Stimulated activated CD8-positive, alpha-beta memory T cell treated with anti-CD3 and anti-CD28 coated beads, Interleukin-15, amount 100 ng/mL, for 1 hour (primary cell): ENCODE results near the gene INHBE.
A peak's percentile ranks its signal among the peaks of the same experiment; 100 is the strongest.
"Not testable (repeated sequence)": the region's sequence is repeated elsewhere in the genome, so short reads cannot be mapped to it uniquely, and the experiment has no call there.

Experiments used
- DNase-seq: peaks from one replicate; pipeline ENCODE4 v3.0.0-alpha.2; 2020; ENCODE audit warnings: low read depth

Gene INHBE

DNA sequence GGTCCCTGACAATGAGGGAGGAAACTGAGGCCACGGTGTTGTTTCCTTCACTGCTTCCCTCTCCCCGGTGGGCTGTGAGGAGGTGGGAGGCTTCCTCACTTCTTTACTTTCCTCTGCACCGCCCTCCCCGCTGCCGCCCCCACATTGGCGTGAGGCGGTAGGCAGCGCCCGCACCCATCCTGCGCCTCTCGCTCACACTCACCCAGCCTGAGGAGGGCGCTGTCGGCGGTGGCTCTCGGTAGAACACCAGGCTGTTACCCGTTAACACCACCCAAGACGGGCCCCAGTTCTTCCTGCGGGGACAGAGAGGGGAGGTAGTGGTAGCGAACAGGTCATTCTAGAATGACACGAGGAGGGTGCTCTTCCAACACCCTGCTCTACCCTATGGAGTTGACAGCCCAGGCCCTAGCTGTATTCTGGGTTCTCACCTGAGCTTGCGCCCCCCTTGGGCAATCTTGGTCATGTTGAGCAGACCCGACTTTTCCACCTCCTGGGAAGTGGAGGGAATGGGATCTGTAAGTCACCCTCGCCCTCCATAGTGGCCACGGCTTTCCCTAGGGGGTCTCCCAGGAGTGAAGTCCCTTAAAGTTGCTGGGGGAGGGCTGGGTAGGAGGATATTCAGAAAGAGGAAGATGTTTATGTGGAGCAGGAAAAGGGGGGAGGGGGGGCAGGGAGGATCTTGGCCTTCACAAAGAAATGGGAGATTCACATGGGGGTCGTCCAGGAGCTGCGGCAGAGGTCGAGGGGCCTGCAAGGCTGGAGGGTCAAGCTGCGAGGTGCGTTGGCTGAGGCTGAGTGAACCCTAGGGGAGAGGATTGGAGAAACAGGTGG, 21.3 kb downstream of the INHBE start:
- no peak for DNase-seq

DNA sequence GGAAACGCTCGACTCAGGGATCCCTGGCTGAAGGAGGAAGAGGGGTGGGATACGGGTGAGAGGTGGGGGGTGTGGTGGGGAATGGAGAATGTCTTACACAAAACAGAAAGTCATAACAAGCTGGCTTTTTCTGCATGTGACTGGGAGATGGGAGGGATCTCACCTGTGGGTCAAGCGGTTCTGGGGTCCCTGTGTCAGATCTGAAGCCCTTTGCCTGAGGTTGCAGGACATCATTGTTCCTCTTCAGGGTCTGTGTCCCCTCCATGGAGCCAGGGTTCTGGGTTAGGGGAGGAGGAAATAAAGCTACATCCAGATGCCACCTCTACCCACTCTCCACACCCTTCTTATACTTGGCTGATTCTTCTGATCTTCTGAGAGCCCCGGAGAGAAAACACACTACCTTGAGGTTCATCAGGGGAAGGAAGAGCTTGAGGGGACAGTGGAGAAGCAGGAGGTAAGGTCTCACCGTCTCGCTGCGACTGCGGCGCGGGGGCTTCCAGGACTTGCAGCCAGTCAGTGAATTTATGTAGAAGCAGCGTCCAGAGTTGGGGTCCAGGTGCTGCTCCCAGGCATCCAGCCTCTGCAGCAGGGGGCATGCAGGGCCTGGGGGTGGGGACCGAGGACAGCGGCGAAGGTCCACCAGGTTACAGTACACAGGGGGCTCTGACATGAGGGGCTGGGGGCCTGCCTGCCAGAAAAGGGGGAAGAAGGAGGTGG, 22.0 kb downstream of the INHBE start:
- no peak for DNase-seq

DNA sequence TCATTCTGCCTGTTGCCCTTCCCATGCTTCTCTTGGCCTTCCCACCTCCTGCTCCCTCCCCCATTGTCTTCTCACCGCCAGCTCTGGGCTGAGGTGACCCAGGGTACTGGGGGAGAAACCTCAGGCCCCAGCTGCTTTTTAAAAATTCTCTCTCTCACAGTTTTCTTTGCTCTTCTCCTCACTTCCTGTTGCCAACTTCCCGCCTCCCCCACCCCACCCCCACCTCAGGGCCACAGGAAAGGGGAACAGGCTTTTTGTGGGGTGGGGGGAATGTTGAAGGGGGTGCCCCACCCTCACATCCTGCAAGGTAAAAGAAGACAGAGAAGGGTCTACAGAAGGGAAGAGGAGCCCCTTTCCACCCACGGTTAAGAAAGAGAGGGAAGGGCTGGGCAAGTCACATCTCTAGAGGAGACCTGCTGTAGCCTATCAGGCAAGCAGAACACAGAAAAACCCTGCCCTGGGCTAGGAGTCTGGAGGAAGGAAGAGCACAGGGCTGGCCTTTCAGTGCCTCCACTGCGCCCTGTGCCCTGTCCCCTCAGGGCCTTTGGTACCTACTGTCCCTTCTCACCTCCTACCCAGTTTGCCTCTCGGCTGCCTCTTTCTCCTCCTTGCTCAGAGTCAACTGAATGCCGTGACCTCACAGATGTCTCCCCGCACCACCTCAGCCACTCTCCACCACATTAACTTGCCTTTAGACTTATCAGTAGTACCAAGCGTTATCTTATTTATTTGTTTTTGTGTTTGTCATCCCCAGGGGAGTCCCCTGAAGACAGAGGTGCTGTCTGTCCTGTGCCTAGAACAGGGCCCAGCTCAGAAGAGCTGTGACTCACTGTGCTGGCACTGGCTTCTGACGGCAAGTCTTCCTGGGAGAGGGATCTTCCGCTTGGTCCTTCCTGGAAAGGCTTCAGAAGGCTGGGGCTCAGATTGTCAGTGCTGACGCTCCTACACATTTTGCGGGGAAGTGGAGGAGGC, 22.9 kb downstream of the INHBE start:
- no peak for DNase-seq

DNA sequence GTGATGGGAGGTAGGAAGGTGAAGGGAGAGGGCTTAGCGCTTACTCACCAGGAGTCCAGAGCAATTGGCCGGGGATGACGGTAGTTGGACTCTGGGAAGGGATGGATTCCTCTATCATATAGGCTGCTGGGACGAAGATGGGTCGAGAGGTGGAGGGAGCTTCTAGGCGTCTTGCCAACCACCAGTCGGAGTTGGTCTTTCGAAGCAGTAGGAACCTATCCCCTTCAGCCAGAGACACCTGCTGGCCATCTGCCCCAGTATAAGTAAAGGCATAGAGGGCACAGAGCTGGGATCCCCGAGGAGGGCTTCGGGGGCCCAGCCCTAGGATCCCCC, 23.9 kb downstream of the INHBE start:
- no peak for DNase-seq

DNA sequence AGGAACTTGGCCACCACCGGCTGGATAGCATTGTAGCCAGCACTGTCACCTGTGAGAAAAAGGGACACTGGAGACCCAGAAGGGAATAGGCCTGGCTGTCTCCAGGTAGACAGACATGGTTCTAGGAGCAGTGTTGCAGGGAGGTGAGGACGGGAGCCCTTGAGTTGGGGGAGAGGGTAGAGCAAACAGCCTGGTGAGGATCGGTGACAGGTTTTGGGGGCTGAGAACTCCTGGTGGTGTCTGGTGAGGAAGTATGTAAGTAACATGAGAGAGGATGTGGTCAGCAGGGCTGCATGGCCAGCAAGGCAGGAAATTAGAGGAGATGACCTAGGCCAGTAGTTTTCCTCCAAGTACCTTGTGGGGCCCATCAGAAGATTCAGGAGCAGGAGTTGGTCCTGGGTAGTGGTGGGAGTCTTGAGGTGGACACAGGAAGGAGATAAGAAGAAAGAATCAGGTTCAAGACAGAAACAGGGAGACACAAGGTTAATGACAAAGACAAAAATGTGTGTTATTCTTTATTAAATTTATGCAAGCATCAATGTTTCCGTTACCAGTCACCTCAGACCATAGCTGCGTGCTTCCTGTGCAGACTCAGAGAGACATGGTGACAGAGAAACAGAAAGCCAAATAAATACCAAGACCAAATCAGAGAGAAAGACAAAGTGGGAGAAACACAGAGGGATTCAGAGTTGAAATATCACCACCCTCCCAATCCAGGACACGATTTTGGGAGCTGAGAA, 24.4 kb downstream of the INHBE start, which contains the start of gene ARHGAP9:
Gene ARHGAP9, minus strand, starts transcription at position 491 of the 740 bp plus-strand sequence. Its CDS starts 460 bp downstream, at position 31.
- no peak for DNase-seq

DNA sequence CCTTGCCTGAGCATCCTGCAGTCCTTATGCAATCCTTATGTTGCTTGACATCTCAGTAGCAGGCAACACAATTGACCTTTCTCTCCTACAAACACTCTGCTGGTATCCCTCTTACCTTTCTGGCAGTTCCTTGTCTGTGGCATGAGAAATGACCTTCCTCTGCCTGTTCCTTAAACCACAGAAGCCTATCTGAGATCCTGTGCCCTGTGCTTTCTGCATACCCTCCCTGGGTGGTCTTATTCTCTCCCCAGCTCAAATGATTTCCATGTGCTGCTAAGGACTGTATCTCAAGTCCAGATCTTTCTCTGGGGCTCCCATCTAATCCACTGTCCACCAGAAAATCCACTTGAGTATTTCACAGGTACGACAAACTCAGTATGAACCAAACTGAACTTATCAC, 26.6 kb downstream of the INHBE start:
- DNase-seq, result no peak

DNA sequence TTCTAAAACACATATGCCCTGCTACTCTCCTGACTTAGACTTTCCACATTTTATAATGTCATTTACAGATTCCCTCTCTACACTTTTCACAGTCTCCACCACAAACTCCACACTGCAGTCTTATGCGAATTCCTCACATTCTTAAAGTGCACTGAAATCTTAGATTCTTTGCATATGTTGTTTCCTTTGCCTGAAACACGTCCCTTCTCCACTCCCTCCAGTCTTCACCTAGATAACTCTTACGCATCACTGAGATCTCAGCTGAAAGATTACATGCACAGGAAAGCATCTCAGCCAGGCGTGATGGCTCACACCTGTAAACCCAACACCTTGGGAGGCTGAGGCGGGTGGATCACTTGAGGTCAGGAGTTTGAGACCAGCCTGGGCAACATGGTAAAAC, 28.4 kb downstream of the INHBE start:
- DNase-seq, result no peak

DNA sequence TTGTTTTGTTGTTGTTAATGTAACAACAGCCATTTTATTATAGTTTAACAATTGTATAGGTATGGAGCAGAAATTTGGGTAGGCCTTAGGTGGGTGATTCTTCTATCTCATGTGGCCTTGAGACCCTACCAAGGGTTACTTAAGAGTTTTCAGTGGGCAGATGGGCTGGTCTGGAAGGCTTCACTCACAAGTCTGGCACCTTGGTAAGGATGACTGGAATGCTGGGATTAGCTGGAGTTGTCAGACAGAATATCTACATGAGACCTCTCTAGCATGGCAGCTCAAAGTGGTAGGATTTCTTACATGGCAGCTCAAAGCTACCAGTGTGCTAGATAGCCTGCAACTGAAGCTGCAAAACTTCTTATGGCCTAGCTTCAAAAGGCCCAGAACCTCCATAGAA, 30.6 kb downstream of the INHBE start:
- DNase-seq, result no peak

DNA sequence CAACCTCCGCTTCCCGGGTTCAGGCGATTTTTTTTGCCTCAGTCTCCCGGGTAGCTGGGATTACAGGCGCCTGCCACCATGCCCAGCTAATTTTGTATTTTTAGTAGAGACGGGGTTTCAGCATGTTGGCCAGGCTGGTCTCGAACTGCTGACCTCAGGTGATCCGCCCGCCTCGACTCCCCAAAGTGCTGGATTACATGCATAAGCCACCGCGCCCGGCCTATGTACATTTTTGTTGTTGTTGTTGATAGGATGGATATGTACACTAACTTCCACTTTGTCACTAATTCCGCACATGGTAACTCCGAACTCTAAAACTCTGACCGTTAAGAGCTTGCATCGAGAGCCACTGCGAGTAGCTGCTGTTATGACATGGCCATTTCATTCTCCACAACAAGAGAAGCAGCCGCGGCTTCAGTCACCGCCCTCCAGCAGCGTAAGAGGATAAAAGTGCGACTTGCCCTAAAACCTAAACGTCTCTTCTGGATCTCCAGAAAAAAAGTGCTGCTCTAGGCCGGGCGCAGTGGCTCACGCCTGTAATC, 32.0 kb downstream of the INHBE start:
- no peak for DNase-seq

DNA sequence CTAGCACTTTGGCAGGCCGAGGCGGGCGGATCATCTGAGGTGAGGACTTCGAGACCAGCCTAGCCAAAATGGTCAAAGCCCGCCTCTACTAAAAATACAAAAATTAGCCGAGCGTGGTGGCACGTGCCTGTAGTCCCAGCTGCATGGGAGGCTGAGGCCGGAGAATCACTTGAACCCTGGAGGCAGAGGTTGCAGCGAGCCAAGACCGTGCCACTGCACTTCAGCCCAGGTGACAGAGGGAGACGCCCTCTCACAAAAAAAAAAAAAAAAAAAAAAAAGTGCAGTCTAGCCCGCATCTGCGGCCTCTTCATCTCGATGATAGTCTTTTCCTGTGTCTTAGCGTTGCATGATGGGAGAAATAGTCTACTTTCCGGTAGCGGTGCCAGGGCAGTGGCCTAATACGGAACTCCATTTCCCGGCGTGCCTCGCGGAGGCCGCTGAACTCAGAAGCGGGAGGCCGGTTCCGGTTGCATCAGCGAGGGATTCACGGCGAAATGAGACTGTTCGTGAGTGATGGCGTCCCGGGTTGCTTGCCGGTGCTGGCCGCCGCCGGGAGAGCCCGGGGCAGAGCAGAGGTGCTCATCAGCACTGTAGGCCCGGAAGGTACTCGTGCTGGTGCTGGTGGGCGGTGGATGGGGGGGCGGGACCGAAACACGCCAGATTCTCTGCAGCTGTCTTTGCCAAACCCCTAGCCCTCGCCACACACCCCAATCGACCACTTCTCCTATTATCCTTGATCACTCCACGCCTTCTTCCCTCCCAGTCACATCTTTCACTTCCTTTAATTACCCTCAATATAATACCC, 32.7 kb downstream of the INHBE start, which contains the start of gene MARS1:
Gene MARS1, plus strand, starts transcription at position 472 of the 805 bp plus-strand sequence. Its CDS starts 23 bp downstream, at position 495.
- DNase-seq, result peak; percentile 83

DNA sequence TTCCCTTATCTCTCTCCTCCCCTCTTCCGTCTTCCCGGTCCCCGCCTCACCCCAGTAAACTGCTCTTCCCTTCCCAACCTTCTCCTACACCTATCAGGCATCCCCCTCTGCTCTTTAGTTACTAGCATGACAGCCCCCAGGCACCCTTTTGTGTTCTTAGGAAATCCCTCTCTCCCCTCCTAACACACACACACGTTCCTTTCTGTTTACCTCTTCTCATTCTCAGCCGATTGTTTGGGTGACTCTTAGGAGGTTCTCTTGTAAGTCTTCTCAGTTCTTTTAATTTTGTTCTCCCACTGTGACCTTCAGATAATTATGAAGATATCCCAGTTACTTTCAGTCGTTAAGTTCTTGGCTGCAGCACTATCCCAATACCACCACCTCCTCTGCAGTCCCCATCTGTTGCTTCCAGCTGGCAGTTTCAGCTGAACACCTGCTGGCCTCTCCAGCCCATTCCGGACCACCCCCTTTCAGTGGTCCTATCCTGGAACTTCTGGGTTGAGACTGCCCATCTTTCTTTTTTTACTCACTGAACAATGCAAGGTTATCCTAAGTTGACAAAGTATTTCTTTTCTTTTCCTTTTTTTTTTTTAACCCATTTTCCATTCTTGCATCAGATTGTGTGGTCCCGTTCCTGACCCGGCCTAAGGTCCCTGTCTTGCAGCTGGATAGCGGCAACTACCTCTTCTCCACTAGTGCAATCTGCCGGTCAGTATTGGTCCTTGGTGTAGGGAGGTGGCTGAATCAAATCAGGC, 33.5 kb downstream of the INHBE start:
- no peak for DNase-seq

DNA sequence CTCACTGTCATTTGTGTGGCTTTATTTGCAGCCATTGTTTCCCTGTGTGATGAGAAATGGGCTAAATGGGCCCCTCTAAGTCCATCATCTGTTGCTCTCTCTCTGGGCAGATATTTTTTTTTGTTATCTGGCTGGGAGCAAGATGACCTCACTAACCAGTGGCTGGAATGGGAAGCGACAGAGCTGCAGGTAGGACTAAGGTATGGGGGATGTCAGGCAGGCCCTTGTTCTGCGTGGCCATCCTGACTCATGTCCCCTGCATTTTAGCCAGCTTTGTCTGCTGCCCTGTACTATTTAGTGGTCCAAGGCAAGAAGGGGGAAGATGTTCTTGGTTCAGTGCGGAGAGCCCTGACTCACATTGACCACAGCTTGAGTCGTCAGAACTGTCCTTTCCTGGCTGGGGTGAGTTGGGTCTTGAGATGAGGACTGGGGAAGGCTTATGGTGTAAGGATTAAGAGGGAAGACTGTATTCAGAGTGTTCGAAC, 34.1 kb downstream of the INHBE start:
- DNase-seq, result no peak

DNA sequence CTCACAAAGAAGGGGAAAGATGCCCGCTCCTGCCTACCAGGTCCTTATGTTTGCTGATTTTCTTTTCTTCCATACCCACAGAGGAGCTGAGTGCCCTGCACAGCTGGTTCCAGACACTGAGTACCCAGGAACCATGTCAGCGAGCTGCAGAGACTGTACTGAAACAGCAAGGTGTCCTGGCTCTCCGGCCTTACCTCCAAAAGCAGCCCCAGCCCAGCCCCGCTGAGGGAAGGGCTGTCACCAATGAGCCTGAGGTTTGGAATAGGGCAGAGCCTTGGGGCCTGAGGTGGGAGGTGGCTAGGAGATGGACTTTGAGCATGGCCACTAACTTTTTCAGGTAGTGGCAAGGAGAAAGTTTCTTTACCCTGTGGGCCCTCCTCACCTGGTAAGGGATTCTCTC, 35.0 kb downstream of the INHBE start:
- no peak for DNase-seq

DNA sequence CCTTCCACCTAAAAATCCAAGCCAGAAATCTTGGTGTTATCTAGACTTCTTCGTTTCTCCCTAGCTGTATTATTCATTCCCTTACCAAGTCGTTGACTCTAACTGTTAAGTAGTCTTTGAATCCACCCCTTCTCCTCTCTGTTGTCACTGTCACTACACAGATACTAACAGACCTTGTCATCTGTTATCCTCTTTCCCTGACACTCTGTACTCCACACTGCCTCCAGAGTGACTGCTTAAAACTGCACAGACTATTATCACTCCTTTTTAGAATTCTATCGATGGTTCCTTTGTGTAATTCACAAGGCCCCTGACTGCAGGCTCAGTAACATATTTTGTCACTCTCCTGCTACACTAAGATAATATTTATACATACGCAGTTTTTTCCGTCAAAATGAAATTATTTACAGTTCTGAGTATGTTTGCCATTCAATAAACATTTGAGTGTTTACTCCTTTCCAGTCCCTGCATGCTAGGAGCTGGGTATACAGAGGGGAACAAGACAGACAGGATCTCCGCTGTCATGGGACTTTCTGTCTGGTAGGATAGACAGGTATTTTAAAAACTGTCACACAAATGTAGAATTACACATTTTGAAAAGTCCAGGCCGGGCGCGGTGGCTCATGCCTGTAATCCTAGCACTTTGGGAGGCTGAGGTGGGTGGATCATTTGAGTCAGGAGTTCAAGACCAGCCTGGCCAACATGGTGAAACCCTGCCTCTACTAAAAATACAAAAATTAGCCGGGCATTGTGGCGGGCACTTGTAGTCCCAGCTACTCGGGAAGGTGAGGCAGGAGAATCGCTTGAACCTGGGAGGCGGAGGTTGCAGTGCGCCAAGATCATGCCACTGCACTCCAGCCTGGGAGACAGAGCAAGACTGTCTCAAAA, 36.5 kb downstream of the INHBE start:
- no peak for DNase-seq

DNA sequence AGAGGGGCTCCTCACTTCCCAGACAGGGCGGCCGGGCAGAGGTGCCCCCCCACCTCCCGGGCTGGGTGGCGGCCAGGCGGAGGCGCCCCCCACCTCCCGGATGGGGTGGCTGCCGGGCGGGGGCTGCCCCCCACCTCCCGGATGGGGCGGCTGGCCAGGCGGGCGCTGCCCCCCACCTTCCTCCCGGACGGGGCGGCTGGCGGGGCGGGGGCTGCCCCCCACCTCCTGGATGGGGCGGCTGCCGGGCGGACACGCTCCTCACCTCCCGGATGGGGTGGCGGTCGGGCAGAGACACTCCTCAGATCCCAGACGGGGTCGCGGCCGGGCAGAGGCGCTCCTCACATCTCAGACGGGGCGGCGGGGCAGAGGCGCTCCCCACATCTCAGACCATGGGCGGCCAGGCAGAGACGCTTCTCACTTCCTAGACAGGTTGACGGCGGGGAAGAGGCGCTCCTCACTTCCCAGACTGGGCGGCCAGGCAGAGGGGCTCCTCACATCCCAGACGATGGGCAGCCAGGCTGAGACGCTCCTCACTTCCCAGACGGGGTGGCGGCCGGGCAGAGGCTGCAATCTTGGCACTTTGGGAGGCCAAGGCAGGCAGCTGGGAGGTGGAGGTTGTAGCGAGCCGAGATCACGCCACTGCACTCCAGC, 40.1 kb downstream of the INHBE start:
- not testable (repeated sequence) for DNase-seq

DNA sequence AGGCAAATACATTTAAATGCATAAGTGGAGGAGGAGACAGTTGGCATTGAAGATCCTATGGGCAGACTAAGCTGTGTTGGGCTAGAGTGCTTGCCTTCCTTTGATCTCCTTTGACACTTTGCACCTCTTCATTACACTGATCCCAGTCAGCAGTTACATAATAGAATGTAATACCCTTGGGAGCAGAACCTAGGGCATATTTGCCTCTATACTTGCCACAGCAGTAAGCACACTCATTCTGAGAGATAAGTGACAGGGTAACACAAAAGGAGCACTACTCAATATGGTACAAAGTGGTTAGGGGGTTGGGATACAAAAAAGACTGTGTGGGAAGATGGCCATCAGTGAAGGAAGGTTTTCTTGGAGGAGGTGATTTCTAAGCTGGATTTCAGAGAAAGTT, 41.7 kb downstream of the INHBE start:
- DNase-seq, result no peak

DNA sequence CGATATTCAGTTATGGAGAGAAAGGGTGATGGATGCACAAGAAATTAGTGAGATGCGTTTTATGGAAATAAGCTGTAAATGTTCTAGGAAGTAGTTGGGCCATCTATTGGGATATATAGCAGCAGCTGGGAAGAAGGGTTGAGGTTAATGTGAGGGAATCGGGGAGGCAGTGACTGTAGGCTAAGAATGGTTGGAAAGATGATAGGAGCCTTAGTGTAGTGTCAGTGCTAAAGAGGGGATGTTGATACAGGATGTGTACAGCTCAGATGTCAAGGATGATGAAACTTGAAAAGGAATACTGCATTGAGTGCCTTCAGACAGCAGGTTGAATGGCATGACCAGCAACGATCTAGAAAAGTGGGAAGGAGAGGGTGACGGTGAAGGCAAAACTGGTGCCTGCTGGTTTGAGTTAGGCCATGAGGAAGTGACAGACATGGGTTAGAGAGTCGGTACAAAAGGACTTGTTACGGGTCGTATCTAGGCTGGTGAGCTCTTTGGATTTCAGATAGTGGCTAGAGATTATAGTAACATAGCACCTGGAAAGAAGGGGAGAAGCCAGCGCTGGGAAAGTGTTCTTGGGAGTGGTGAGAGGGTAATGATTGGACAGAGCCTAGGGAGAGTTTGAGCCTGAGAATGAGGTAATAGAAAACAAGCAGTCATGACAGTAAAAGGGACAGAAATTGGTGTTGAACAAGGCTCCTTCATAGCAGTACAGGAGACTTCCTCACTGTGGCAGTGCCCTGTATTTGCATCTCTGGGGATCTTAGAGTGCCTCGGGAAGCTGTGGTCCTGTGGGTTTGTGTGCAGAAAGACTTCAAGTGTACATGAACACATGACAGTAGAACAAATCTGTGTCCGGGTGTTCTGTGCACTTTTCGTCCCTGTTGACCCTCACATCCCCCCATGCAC, 42.4 kb downstream of the INHBE start:
- DNase-seq, result no peak
